Retinal pigment epithelial cell (primary cell): ENCODE measurements around the gene USP2.

Experiments
- DNase-seq: peaks from one replicate; pipeline ENCODE4 v3.0.0-alpha.2; 2010; ENCODE audit warnings: low read depth
- H3K4me3 ChIP-seq: 2 replicates; pipeline ENCODE4 v1.5.1; 2011; ENCODE audit warnings: mild to moderate bottlenecking, low read length, control low read depth, moderate library complexity
- CTCF ChIP-seq: conservative IDR thresholded peaks from 2 replicates; pipeline ENCODE4 v1.5.1; 2011; ENCODE audit warnings: low read depth, low read length, control low read depth, inconsistent platforms

USP2 gene

GRCh38 chr11:119340335-119341221 is 40.9 kb downstream of the USP2 start, which contains the start of gene C1QTNF5:
Gene C1QTNF5, minus strand, starts transcription at chr11:119340883. Its CDS starts 486 bp downstream, at chr11:119340397.
- no peak for DNase-seq
- H3K4me3 ChIP-seq: peak within 1 kb of the TSS; percentile 72
- no peak for TF ChIP-seq CTCF

GRCh38 chr11:119339589-119340334 is 41.7 kb downstream of the USP2 start:
- DNase-seq: no peak
- H3K4me3 ChIP-seq: peak overlapping the region; percentile 72
- TF ChIP-seq CTCF: peak; percentile 77

- TF ChIP-seq CTCF: no peak
- peak overlapping the region; percentile 72 for H3K4me3 ChIP-seq
- DNase-seq: no peak
Observed at GRCh38 chr11:119338965-119339588, 42.4 kb downstream of the USP2 start.

- TF ChIP-seq CTCF: peak; percentile 86
- peak overlapping the region; percentile 72 for H3K4me3 ChIP-seq
- DNase-seq: no peak
Observed at GRCh38 chr11:119338318-119338890, 43.1 kb downstream of the USP2 start.

GRCh38 chr11:119337581-119338317 is 43.7 kb downstream of the USP2 start:
- DNase-seq: no peak
- no peak for TF ChIP-seq CTCF
- H3K4me3 ChIP-seq: peak overlapping the region; percentile 72

- no peak overlapping the region for H3K4me3 ChIP-seq
- no peak for TF ChIP-seq CTCF
- no peak for DNase-seq
Observed at GRCh38 chr11:119336744-119337469, 44.6 kb downstream of the USP2 start.
